Eye (tissue), 1 donor: ENCODE data around the gene STPG1.

Source experiments
- DNase-seq: peaks from one replicate; pipeline ENCODE4 v3.0.0-alpha.2; 2015

The STPG1 gene

DNA sequence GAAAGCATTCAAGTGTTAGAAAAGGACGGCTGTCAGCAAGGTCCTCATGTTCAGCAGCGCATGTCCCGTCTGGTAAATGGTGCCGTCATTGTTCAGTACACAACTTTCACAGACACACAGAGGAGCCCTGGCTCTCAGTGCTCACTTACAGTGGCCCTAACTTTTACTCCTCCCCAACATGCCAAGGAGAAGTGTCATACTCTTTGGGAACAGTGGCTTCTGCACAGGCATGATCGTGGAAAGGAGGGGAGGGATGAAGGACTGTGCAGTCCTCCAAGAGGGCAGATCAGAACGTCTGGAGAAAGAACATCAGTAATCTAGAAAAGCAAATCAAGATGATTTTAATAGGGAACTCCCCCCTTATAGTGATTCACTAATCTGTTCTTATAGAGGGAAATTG is 98.2 kb downstream of the STPG1 start:
- DNase-seq = peak; percentile 40

DNA sequence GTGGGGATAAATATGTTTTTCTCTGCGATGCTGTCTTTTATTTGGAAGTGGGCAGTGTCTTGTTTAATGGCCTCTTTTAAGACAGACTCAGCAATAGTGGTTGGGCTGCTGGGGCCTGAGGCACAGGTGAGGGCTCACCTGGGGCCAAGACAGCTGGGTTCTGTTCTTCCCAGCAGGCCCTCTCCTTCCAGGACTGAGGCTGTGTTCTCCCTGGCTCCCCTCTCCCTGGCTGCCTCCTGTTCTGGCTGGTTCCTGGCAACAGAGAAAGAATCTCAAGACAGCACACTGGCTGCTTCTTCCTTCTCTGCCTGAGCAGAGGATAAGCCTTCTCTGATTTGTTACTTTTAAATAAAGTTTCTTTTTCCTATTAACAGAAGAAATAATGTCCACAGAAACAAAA is 101.8 kb downstream of the STPG1 start:
- DNase-seq = no peak

DNA sequence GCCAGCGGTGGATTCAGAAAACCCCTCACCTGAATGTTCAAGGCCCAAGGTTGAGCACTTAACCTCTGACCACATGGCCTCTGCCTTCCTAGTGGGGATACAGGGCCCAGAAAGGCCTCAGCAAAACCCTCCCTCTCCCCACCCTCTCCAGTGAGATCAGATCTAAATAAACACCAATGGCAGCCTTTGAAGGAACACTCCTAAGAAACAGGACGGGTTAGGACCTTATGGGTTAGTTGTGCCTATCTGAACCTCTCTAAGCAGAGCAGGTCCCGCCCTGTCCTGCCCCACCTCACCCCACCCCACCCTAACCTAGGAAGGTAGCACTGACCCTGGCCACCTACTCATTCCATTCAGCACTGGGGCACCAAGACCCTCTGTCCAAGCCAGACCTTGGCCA is 102.3 kb downstream of the STPG1 start:
- no peak for DNase-seq

DNA sequence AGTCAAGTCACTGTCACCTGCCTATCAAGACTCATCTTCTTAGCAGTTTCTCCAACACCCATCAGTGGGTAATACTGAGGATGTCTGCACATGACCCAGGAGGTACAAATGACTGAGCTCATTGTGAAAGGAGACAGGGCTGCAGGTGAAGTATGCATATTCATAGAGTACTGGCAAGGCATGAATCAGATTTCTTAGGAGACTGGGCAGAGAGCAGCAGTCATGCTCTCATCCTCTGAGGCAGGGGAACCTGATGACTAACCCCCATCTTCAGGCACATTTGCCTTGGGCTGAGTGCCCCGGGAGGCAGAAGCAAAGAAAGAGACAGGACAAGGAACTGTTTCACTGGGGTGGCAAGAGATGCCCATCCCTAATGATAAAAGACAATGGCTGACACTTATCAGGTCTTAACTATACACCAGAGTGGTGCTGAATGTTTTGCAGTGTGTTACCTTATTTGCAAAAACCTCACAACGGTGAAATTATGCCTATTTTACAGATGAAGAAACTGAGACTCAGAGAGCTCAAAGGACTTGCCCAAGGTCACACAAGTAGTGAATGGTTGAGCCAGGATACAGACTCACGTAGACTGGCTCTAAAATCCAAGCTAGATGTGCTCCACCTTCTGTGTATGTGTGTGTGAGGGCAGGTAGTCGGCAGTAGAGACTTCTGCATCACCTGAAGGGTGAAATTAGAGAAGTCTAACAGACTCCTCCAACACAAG is 103.7 kb downstream of the STPG1 start:
- no peak for DNase-seq

DNA sequence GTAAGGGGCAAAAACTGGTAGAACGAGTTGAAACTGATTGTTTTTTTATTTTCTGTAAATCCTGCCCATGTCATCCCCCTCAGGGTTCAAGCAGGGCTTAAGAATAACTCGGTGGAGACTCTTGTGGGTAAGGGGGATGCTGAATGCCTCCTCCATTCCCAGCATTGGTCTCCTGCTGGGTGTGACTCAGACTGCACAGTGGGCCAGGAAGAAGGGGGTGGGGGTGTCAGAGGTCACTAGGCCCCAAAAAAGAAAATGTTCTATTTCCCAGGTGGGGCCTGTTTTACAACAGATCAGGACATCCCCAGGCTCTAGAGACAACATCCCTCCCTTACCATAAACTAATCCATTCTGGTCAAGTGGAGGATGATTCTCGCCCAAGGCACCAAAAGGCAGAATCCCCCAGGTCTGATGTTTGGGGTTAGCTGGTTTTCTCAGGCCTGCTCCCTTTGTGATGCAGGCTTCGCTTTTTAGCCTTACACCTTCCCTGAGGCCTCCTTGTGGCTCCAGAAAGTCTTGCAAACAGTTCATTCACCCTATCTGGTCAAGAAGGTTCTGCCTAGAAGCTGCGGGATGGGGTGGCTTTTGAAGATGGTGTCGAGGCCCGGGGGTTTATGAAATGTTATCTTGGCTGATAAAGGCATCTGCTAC is 105.1 kb downstream of the STPG1 start:
- no peak for DNase-seq
